ENCODE data around the gene FARP2.
"Not testable (repeated sequence)": the region's sequence is repeated elsewhere in the genome, so short reads cannot be mapped to it uniquely, and the experiment has no call there.

Gene FARP2

GRCh38 chr2:241413501-241413900 lies 57.4 kb downstream of the FARP2 start:
- DNase-seq (ENCODE audit: low read depth): not testable (repeated sequence)

DNA sequence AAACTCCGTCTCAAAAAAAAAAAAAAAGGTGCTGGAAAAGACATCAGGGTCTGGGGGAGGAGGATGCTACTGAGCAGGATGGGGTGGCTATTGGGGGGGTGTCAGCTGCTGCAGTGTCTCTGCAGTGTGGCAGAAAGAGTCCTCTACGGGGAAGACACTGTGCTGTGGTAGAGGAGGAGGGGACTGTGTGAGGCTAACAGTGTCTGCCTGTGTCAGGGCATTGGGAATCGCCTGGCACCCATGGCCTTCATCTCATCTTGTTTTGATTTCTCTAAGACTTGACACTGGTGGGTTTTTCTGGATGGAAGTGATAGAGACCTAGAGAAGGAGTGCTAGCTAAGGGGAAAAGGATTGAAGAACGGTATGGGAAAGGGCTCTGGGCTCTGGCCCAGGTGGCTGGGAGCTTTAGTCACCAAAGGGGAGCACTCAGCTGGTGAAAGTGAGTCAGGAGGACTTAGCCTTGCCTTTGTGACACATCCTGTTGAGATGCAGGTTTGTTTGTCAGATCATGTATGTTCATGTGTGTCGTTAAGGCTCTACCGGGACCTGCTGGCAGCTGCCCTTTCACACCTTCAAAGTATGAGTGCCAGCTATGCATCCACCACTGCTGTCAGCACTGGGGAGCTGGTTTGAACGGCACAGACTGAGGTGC lies 58.0 kb downstream of the FARP2 start:
- DNase-seq (ENCODE audit: low read depth): no peak

DNA sequence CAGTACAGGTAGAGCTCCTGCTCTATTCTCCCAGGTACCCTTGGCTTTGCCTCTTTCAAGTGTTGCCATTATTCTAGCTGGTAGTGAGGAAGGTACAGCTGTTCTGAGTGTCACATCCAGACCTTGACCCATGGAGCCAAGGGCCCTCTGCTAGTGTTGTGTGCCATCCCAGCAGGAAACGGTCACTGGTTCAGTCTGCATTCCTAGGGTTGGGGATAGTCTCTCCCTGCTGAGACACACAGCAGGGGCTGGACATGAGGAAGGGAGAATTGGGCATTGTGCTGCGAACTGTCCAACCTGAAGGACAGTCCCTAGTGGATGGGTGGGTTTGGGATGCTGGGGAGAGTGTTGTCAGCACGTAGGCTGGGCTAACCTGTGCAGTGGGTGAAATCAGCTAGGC lies 59.1 kb downstream of the FARP2 start:
- no peak for DNase-seq (ENCODE audit: low read depth)

GRCh38 chr2:241417626-241418025 lies 61.5 kb downstream of the FARP2 start:
- no peak for DNase-seq (ENCODE audit: low read depth)

DNA sequence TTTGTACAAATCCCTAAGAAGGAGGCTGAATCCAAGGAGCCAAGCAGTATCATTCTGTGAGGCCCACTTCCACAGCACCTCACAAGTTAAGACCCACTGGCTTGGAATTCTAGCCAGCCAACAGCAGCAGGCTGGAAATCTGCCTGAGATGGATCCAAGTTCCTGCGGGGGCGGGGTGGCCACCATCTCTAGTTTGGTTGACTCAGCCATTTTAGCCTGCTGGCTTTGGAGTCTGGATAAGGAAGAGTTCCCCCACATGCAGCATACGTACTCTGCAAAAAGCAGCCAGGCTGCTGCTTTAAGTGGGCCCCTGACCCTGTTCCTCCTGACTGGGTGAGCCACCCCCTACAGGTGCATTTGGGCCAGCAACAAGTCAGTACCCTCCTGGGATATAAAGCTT lies 65.2 kb downstream of the FARP2 start:
- no peak for DNase-seq (ENCODE audit: low read depth)

- not testable (repeated sequence) for DNase-seq (ENCODE audit: low read depth)
Measured at GRCh38 chr2:241421942-241422341, 65.9 kb downstream of the FARP2 start.

DNA sequence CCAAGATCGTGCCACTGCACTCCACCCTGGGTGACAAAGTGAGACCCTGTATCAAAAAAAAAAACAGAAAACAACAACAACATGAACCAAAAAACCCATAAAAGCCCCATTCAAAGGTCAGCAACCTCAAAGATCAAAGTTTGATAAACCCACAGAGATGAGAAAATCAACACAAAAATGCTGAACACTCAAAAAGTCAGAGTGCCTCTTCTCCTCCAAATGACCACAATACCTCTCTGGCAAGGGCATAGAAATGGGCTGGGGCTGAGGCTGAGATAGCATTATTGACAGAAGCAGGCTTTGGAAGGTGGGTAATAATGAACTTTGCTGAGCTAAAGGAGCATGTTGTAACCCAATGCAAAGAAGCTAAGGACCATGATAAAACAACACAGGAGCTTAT lies 66.3 kb downstream of the FARP2 start:
- DNase-seq (ENCODE audit: low read depth): no peak

- not testable (repeated sequence) for DNase-seq (ENCODE audit: low read depth)
Measured at GRCh38 chr2:241423489-241423888, 67.4 kb downstream of the FARP2 start.

- DNase-seq (ENCODE audit: low read depth): no peak
Measured at GRCh38 chr2:241425368-241425767, 69.3 kb downstream of the FARP2 start.

DNA sequence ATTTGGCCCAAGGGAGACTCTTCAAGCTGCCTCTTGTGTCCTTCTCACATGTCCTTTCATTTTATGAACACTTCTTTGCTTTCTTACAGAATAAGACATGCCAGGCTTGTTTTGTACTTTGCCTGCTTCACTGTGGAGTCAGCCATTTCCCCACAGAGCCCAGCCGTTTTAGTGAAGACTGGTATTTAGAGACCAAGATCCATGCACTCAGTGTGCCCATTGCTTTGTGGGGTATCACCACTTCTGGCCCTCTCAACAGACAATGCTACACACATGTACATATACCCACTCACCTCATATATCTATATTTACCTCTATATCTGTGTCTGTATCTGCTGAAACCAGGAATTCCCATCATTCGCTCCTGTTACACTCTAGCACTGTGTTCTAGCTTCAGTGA lies 74.1 kb downstream of the FARP2 start:
- DNase-seq (ENCODE audit: low read depth): no peak

- no peak for DNase-seq (ENCODE audit: low read depth)
Measured at GRCh38 chr2:241432824-241433448, 76.9 kb downstream of the FARP2 start.

GRCh38 chr2:241437179-241437578 lies 81.1 kb downstream of the FARP2 start:
- no peak for DNase-seq (ENCODE audit: low read depth)

DNA sequence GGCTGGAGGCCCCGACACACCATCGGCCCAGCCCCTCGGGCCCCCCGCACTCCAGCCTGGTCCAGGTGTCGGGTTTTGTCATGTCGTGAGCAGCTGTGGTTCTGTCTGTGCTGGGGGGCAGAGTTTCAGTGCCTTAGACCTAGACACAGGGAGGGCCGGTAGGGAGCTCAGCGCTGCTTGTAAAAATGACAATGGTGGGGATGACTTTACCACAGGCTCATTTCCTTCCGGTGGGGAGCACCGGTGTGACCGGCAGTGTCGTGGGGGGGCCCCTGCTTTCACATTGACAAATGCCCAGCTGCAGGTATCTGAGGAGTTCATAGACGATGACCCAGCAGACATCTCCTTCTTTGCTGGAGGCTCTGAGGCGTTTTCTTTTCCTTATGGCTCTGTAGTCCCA lies 85.4 kb downstream of the FARP2 start:
- no peak for DNase-seq (ENCODE audit: low read depth)

- peak; percentile 72 for DNase-seq (ENCODE audit: low read depth)
Measured at GRCh38 chr2:241443486-241444223, 87.6 kb downstream of the FARP2 start.

DNA sequence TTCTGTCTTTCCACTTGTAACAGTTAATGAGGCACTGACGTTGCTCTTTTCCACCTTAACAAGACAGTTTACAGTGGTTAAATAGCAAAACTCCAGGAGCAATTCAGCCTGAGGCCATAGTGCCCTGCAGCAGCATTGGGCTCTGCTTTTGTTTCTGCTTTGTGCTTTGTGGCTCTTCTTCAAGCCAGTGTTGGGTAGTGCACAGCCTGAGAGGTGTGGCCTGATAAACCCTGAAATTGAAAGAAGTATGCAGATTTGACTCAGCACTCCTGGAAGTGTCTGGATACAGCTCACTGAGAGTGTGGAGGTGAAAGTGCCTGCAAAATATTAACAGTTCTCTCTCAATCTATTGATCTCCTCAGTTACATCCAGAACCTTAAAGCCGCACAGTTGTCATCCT lies 89.3 kb downstream of the FARP2 start:
- DNase-seq (ENCODE audit: low read depth): no peak

DNA sequence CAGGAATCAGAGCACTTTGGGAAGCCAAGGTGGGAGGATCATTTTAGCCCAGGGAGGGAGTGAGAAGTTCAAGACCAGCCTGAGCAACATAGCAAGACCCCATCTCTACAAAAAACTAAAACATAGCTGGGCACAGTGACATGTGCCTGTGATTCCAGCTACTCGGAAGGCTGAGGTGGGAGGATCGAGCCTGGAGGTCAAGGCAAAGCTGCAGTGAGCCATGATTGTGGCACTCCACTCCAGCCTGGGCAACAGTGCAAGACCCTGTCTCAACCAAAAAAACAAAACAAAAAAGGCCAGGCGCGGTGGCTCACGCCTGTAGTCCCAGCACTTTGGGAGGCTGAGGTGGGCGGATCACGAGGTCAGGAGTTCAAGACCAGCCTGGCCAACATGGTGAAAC lies 94.0 kb downstream of the FARP2 start:
- not testable (repeated sequence) for DNase-seq (ENCODE audit: low read depth)

- no peak for DNase-seq (ENCODE audit: low read depth)
Measured at GRCh38 chr2:241451840-241452506, 95.9 kb downstream of the FARP2 start.

DNA sequence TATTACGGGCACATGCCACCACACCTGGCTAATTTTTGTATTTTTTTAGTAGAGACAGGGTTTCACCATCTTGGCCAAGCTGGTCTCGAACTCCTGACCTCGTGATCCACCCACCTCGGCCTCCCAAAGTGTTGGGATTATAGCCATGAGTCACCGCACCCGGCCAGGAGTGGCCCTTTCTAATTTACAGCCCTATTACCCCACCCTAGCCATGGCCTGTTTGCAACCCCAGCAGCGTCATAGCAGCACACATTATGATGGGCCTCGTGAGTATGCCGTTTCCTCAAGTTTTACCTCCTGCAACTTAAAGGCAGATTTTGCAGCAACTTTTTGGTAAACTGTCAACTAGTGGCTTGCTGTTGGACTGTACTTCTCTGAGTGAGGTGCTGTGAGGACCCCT lies 97.8 kb downstream of the FARP2 start:
- not testable (repeated sequence) for DNase-seq (ENCODE audit: low read depth)

GRCh38 chr2:241454837-241455485 lies 98.9 kb downstream of the FARP2 start:
- no peak for DNase-seq (ENCODE audit: low read depth)

- no peak for DNase-seq (ENCODE audit: low read depth)
Measured at GRCh38 chr2:241456546-241456945, 100.5 kb downstream of the FARP2 start.

- no peak for DNase-seq (ENCODE audit: low read depth)
Measured at GRCh38 chr2:241458687-241459086, 102.6 kb downstream of the FARP2 start.

GRCh38 chr2:241459520-241459919 lies 103.4 kb downstream of the FARP2 start:
- DNase-seq (ENCODE audit: low read depth): no peak

Data from T-helper 22 cell (primary cell).